Panc1 (cell line): ENCODE data around the gene PPP1R14C. TPM values are rescaled to one million over a fixed set of nuclear protein-coding genes. Genes with fewer than 3 reads are reported as not detected.

Experiments used
- ATAC-seq: fragments of 200-7000 bp; cut with Tn5 transposase; 2 replicates; pipeline ENCODE4 v1.9.1; 2020; ENCODE audit warnings: mild to moderate bottlenecking, moderate library complexity
- BruUV-seq: library from RNA; stranded (reverse); fragments of 400-500 nt; replicated peaks from 2 replicates; lab custom pipeline; 2021; lab: Mats Ljungman, UMichigan
- CTCF ChIA-PET: fragments of 300-600 bp; sonication (Branson Sonifier 250); formaldehyde crosslinking; loops from one replicate; lab custom pipeline; 2022; ENCODE audit warnings: antibody characterized with exemption; lab: Charles Lee
- POLR2A ChIA-PET: fragments of 300-600 bp; sonication (Branson Sonifier 250); formaldehyde crosslinking; loops from one replicate; lab custom pipeline; 2022; ENCODE audit warnings: antibody characterized with exemption; lab: Charles Lee
- DNase-seq: peaks from one replicate; pipeline ENCODE4 v3.0.0-alpha.2; 2010; ENCODE audit warnings: low read depth, low spot score
- H3K27ac ChIP-seq: 2 replicates; pipeline ENCODE4 v1.5.1; 2011; ENCODE audit warnings: mild to moderate bottlenecking, low read length, inconsistent platforms
- H3K27me3 ChIP-seq: fragments of 200-500 bp; sonication (Bioruptor generic); 2 replicates; pipeline ENCODE4 v1.6.0; 2014; ENCODE audit warnings: low read length, inconsistent platforms; ENCODE audit not compliant: control insufficient read depth, insufficient read depth
- H3K36me3 ChIP-seq: fragments of 200-500 bp; sonication (Bioruptor generic); 2 replicates; pipeline ENCODE4 v1.5.1; 2014; ENCODE audit warnings: inconsistent platforms, mild to moderate bottlenecking, low read length, moderate library complexity; ENCODE audit not compliant: control insufficient read depth, insufficient read depth
- H3K4me1 ChIP-seq: 2 replicates; pipeline ENCODE4 v1.5.1; 2011; ENCODE audit warnings: inconsistent platforms, mild to moderate bottlenecking, low read length, moderate library complexity; ENCODE audit not compliant: control insufficient read depth, insufficient read depth
- H3K4me3 ChIP-seq, 2 experiments: 2 replicates each; pipeline ENCODE4 v1.5.1; 2011 to 2012; ENCODE audit warnings: low read depth in 2 of 2, low read length in 2 of 2, mild to moderate bottlenecking in 2 of 2, inconsistent platforms in 1 of 2, moderate library complexity in 1 of 2
- H3K9me3 ChIP-seq: fragments of 200-500 bp; sonication (Bioruptor generic); 2 replicates; pipeline ENCODE4 v1.5.1; 2014; ENCODE audit warnings: low read depth, mild to moderate bottlenecking, inconsistent platforms, low read length, moderate library complexity; ENCODE audit not compliant: control insufficient read depth, insufficient read depth
- POLR2AphosphoS5 ChIP-seq: IDR thresholded peaks from 2 replicates; pipeline ENCODE4 v1.6.1; 2012; ENCODE audit warnings: mild to moderate bottlenecking, low read depth, low read length, moderate library complexity
- SIN3A ChIP-seq: IDR thresholded peaks from 2 replicates; pipeline ENCODE4 v1.6.1; 2012; ENCODE audit warnings: low read depth, mild to moderate bottlenecking, low read length, moderate library complexity, borderline replicate concordance; ENCODE audit not compliant: insufficient read depth
- TCF7L2 ChIP-seq: IDR thresholded peaks from 2 replicates; pipeline ENCODE4 v1.6.1; 2011; ENCODE audit warnings: mild to moderate bottlenecking, low read depth, low read length, inconsistent platforms
- in situ Hi-C: cut with HindIII; loops from 2 replicates; pipeline ENCODE4 v1.10.0; 2016; ENCODE audit warnings: low sequenced_read_pairs, low pct_unique_long_range_greater_than_20kb
- intact Hi-C: fragments of 100-400 bp; cut with micrococcal nuclease; formaldehyde crosslinking; loops from one replicate; pipeline ENCODE4 v1.10.0; 2022; ENCODE audit not compliant: unreplicated experiment
- total RNA-seq: library from RNA; stranded (reverse); gene quantifications from one replicate; pipeline ENCODE4 v1.2.1, GENCODE V29; 2021; ENCODE audit not compliant: unreplicated experiment
- TF ChIP-seq, protein P1 (sequence below): fragments of 450-650 bp; IDR thresholded peaks from 2 replicates; pipeline ENCODE4 v1.5.1; 2017; ENCODE audit warnings: mild to moderate bottlenecking
- TF ChIP-seq, protein P2 (sequence below), 2 experiments: IDR thresholded peaks; 2 replicates each; pipeline ENCODE4 v1.6.1; 2011 to 2012; ENCODE audit warnings: low read depth in 2 of 2, control low read depth in 1 of 2, low read length in 1 of 2, mild to moderate bottlenecking in 1 of 2, moderate library complexity in 1 of 2; ENCODE audit not compliant: insufficient read depth in 1 of 2

Gene PPP1R14C
- total RNA-seq, 1 experiment from 2014 or later = not detected

DNA sequence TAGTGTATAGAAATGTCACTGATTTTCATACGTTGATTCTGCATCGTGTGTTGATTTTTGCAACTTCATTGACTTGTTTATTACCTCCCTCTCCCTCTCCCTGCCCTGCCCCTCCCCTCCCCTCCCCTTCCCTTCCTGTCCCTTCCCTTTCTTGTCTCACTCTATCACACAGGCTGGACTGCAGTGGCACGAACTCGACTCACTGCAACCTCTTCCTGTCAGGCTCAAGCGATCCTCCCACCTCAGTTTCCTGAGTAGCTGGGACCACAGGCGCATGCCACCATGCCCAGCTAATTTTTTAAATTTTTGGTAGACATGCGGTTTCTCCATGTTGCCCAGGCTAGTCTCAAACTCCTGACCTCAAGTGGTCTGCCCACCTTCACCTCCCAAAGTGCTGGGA is 19.2 kb upstream of the PPP1R14C start:
- H3K27ac ChIP-seq = no peak overlapping the region
- TF ChIP-seq, protein P1, sequence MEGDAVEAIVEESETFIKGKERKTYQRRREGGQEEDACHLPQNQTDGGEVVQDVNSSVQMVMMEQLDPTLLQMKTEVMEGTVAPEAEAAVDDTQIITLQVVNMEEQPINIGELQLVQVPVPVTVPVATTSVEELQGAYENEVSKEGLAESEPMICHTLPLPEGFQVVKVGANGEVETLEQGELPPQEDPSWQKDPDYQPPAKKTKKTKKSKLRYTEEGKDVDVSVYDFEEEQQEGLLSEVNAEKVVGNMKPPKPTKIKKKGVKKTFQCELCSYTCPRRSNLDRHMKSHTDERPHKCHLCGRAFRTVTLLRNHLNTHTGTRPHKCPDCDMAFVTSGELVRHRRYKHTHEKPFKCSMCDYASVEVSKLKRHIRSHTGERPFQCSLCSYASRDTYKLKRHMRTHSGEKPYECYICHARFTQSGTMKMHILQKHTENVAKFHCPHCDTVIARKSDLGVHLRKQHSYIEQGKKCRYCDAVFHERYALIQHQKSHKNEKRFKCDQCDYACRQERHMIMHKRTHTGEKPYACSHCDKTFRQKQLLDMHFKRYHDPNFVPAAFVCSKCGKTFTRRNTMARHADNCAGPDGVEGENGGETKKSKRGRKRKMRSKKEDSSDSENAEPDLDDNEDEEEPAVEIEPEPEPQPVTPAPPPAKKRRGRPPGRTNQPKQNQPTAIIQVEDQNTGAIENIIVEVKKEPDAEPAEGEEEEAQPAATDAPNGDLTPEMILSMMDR = no peak
- TF ChIP-seq, protein P2, sequence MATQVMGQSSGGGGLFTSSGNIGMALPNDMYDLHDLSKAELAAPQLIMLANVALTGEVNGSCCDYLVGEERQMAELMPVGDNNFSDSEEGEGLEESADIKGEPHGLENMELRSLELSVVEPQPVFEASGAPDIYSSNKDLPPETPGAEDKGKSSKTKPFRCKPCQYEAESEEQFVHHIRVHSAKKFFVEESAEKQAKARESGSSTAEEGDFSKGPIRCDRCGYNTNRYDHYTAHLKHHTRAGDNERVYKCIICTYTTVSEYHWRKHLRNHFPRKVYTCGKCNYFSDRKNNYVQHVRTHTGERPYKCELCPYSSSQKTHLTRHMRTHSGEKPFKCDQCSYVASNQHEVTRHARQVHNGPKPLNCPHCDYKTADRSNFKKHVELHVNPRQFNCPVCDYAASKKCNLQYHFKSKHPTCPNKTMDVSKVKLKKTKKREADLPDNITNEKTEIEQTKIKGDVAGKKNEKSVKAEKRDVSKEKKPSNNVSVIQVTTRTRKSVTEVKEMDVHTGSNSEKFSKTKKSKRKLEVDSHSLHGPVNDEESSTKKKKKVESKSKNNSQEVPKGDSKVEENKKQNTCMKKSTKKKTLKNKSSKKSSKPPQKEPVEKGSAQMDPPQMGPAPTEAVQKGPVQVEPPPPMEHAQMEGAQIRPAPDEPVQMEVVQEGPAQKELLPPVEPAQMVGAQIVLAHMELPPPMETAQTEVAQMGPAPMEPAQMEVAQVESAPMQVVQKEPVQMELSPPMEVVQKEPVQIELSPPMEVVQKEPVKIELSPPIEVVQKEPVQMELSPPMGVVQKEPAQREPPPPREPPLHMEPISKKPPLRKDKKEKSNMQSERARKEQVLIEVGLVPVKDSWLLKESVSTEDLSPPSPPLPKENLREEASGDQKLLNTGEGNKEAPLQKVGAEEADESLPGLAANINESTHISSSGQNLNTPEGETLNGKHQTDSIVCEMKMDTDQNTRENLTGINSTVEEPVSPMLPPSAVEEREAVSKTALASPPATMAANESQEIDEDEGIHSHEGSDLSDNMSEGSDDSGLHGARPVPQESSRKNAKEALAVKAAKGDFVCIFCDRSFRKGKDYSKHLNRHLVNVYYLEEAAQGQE (IDR thresholded peaks at IDR 0.05; ENCODE audit: insufficient read depth in 1 of 2, low read depth in 2 of 2, low read length in 1 of 2) = no peak
- TF ChIP-seq POLR2AphosphoS5 (no peak), TCF7L2 (no peak), SIN3A (no peak)
- no TSS peak for BruUV-seq
- H3K36me3 ChIP-seq = no peaks in the 10 kb centered on the region
- no peak for DNase-seq
- CTCF ChIA-PET = no interaction called here
- POLR2A ChIA-PET = no interaction called here
- no peaks in the 10 kb centered on the region for H3K9me3 ChIP-seq
- H3K4me1 ChIP-seq = no peaks in the 10 kb centered on the region
- in situ Hi-C loops = no loop called here
- peaks cover 3% of the 10 kb centered on the region; the same call in 1 of the 2 replicates for H3K27me3 ChIP-seq
- intact Hi-C loops = no loop called here
- no peak overlapping the region for H3K4me3 ChIP-seq
- ATAC-seq = no peak

DNA sequence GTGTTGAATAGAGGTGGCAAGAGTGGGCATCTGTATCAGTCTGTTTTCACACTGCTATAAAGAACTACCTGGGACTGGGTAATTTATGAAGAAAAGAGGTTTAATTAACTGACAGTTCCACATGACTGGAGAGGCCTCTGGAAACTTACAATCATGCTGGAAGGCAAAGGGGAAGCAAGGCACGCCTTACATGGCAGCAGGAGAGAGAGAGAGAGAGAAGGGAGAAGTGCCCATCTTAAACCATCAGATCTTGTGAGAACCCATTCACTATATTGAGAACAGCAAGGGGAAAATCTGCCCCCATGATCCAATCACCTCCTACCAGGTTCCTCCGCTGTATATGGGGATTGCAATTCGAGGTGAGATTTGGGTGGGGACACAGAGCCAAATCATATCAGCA is 18.6 kb upstream of the PPP1R14C start:
- no peaks in the 10 kb centered on the region for H3K9me3 ChIP-seq
- no peaks in the 10 kb centered on the region for H3K4me1 ChIP-seq
- DNase-seq (no peak), ATAC-seq (no peak)
- no peak overlapping the region for H3K4me3 ChIP-seq
- no peak overlapping the region for H3K27ac ChIP-seq
- POLR2A ChIA-PET = no interaction called here
- H3K36me3 ChIP-seq = no peaks in the 10 kb centered on the region
- no TSS peak for BruUV-seq
- CTCF ChIA-PET = no interaction called here
- peaks cover 3% of the 10 kb centered on the region; the same call in 1 of the 2 replicates for H3K27me3 ChIP-seq
- in situ Hi-C loops = no loop called here
- TF ChIP-seq, protein P1 = no peak
- TF ChIP-seq, protein P2 (IDR thresholded peaks at IDR 0.05; ENCODE audit: insufficient read depth in 1 of 2, low read depth in 2 of 2, low read length in 1 of 2) = no peak
- TF ChIP-seq TCF7L2 (no peak), SIN3A (no peak), POLR2AphosphoS5 (no peak)
- intact Hi-C loops = no loop called here
